Caco-2 (cell line): ENCODE results near the gene DPP9. TPM values are rescaled to one million over a fixed set of nuclear protein-coding genes. Genes with fewer than 3 reads are reported as not detected.

ENCODE experiments used
- BruUV-seq: library from RNA; stranded (reverse); fragments of 400-500 nt; replicated peaks from 2 replicates; lab custom pipeline; 2021; lab: Mats Ljungman, UMichigan
- CTCF ChIA-PET: fragments of 300-600 bp; sonication (Branson Sonifier 250); formaldehyde crosslinking; loops from one replicate; lab custom pipeline; 2022; ENCODE audit warnings: antibody characterized with exemption; lab: Charles Lee
- POLR2A ChIA-PET: fragments of 300-600 bp; sonication (Branson Sonifier 250); formaldehyde crosslinking; loops from one replicate; lab custom pipeline; 2022; ENCODE audit warnings: antibody characterized with exemption; lab: Charles Lee
- DNase-seq, 2 experiments: peaks; one replicate each; pipeline versions ENCODE4 v3.0.0 to v3.0.0-alpha.2; 2020 to 2022
- H3K27me3 ChIP-seq: replicated peaks from 2 replicates; pipeline ENCODE4 v1.6.0; 2011; ENCODE audit warnings: low read length; ENCODE audit not compliant: control insufficient read depth, insufficient read depth
- H3K36me3 ChIP-seq: 2 replicates; pipeline ENCODE4 v1.5.1; 2011; ENCODE audit warnings: low read length; ENCODE audit not compliant: control insufficient read depth, insufficient read depth
- H3K4me1 ChIP-seq: fragments of 250-450 bp; sonication (Bioruptor Pico); 2 replicates; pipeline ENCODE4 v1.5.1; 2020; ENCODE audit warnings: mild to moderate bottlenecking
- H3K4me3 ChIP-seq: 2 replicates; pipeline ENCODE4 v1.5.1; 2011; ENCODE audit warnings: low read depth, mild to moderate bottlenecking, control low read depth, low read length
- H3K9me3 ChIP-seq: fragments of 250-450 bp; sonication (Bioruptor Pico); 2 replicates; pipeline ENCODE4 v1.5.1; 2020; ENCODE audit warnings: mild to moderate bottlenecking, moderate library complexity
- H3K27ac Mint-ChIP-seq: one replicate; pipeline ENCODE4 v1.8.0; 2022; ENCODE audit warnings: mixed read lengths; ENCODE audit not compliant: unreplicated experiment
- H3K27me3 Mint-ChIP-seq: one replicate; pipeline ENCODE4 v1.8.0; 2022; ENCODE audit warnings: mixed read lengths; ENCODE audit not compliant: insufficient read depth, unreplicated experiment
- H3K36me3 Mint-ChIP-seq: one replicate; pipeline ENCODE4 v1.8.0; 2022; ENCODE audit warnings: mild to moderate bottlenecking, mixed read lengths; ENCODE audit not compliant: insufficient read depth, unreplicated experiment
- H3K4me1 Mint-ChIP-seq: one replicate; pipeline ENCODE4 v1.8.0; 2022; ENCODE audit warnings: low read depth, mixed read lengths; ENCODE audit not compliant: unreplicated experiment
- H3K4me3 Mint-ChIP-seq: one replicate; pipeline ENCODE4 v1.8.0; 2022; ENCODE audit warnings: mild to moderate bottlenecking, moderate library complexity, mixed read lengths; ENCODE audit not compliant: unreplicated experiment
- H3K9me3 Mint-ChIP-seq: one replicate; pipeline ENCODE4 v1.8.0; 2022; ENCODE audit warnings: mixed read lengths; ENCODE audit not compliant: unreplicated experiment
- CTCF ChIP-seq, 2 experiments: fragments of 200-600 bp in 1 of 2; IDR thresholded peaks; 1 replicate in 1 of 2; 2 replicates in 1 of 2; pipeline versions ENCODE4 v1.5.1 to v1.8.0; 2011 to 2022; ENCODE audit warnings: antibody characterized with exemption in 1 of 2, control low read depth in 1 of 2, inconsistent platforms in 1 of 2, low read depth in 1 of 2, low read length in 1 of 2, mild to moderate bottlenecking in 1 of 2, moderate library complexity in 1 of 2; ENCODE audit not compliant: insufficient read depth in 1 of 2, severe bottlenecking in 1 of 2, unreplicated experiment in 1 of 2
- intact Hi-C: fragments of 100-400 bp; cut with micrococcal nuclease; formaldehyde crosslinking; loops from one replicate; pipeline ENCODE4 v1.10.0; 2022; ENCODE audit not compliant: unreplicated experiment
- total RNA-seq: library from RNA; stranded (reverse); gene quantifications from 2 replicates; pipeline ENCODE4 v1.2.3, GENCODE V29; 2022

The DPP9 gene
- total RNA-seq, 1 experiment from 2014 or later = 63.2 TPM

GRCh38 chr19:4693471-4694121, 30.0 kb downstream of the DPP9 start:
- Histone ChIP-seq H3K27me3 (no peaks in the 10 kb centered on the region), H3K36me3 (peaks cover 4% of the 10 kb centered on the region), H3K4me1 (no peaks in the 10 kb centered on the region), H3K9me3 (no peaks in the 10 kb centered on the region), H3K4me3 (no peak overlapping the region)
- H3K9me3 Mint-ChIP-seq = no peaks in the 10 kb centered on the region
- TF ChIP-seq CTCF (IDR thresholded peaks at IDR 0.05; ENCODE audit: insufficient read depth in 1 of 2, low read depth in 1 of 2, low read length in 1 of 2, severe bottlenecking in 1 of 2, unreplicated experiment in 1 of 2) = no peak
- intact Hi-C loops = no loop called here
- peaks cover 64% of the 10 kb centered on the region for H3K36me3 Mint-ChIP-seq
- no peaks in the 10 kb centered on the region for H3K4me1 Mint-ChIP-seq
- no peak for DNase-seq
- no peaks in the 10 kb centered on the region for H3K27me3 Mint-ChIP-seq
- no peak overlapping the region for H3K27ac Mint-ChIP-seq
- H3K4me3 Mint-ChIP-seq = no peak overlapping the region
- no TSS peak for BruUV-seq
- ChIA-PET POLR2A (no interaction called here), CTCF (no interaction called here)

- Mint-ChIP-seq H3K36me3 (peaks cover 63% of the 10 kb centered on the region), H3K4me1 (no peaks in the 10 kb centered on the region), H3K27me3 (no peaks in the 10 kb centered on the region), H3K4me3 (no peak overlapping the region), H3K27ac (no peak overlapping the region), H3K9me3 (no peaks in the 10 kb centered on the region)
- Histone ChIP-seq H3K36me3 (peaks cover 4% of the 10 kb centered on the region), H3K4me3 (no peak overlapping the region), H3K4me1 (no peaks in the 10 kb centered on the region), H3K27me3 (no peaks in the 10 kb centered on the region), H3K9me3 (no peaks in the 10 kb centered on the region)
- BruUV-seq = no TSS peak
- ChIA-PET POLR2A (no interaction called here), CTCF (no interaction called here)
- no peak for TF ChIP-seq CTCF (IDR thresholded peaks at IDR 0.05; ENCODE audit: insufficient read depth in 1 of 2, low read depth in 1 of 2, low read length in 1 of 2, severe bottlenecking in 1 of 2, unreplicated experiment in 1 of 2)
- DNase-seq = no peak
- intact Hi-C loops = no loop called here
Observed at GRCh38 chr19:4693078-4693350, 30.6 kb downstream of the DPP9 start.

- CTCF ChIA-PET = no interaction called here
- no peak for TF ChIP-seq CTCF (IDR thresholded peaks at IDR 0.05; ENCODE audit: insufficient read depth in 1 of 2, low read depth in 1 of 2, low read length in 1 of 2, severe bottlenecking in 1 of 2, unreplicated experiment in 1 of 2)
- Mint-ChIP-seq H3K9me3 (no peaks in the 10 kb centered on the region), H3K4me1 (no peaks in the 10 kb centered on the region), H3K36me3 (peaks cover 58% of the 10 kb centered on the region), H3K27me3 (no peaks in the 10 kb centered on the region), H3K27ac (no peak overlapping the region), H3K4me3 (no peak overlapping the region)
- DNase-seq = no peak
- no peaks in the 10 kb centered on the region for H3K4me1 ChIP-seq
- H3K4me3 ChIP-seq = no peak overlapping the region
- H3K9me3 ChIP-seq = no peaks in the 10 kb centered on the region
- intact Hi-C loops = no loop called here
- no TSS peak for BruUV-seq
- H3K27me3 ChIP-seq = no peaks in the 10 kb centered on the region
- peaks cover 1% of the 10 kb centered on the region for H3K36me3 ChIP-seq
- POLR2A ChIA-PET = no interaction called here
Observed at GRCh38 chr19:4692251-4693077, 31.2 kb downstream of the DPP9 start.
